ENCODE data around the gene ATL3.

DNA sequence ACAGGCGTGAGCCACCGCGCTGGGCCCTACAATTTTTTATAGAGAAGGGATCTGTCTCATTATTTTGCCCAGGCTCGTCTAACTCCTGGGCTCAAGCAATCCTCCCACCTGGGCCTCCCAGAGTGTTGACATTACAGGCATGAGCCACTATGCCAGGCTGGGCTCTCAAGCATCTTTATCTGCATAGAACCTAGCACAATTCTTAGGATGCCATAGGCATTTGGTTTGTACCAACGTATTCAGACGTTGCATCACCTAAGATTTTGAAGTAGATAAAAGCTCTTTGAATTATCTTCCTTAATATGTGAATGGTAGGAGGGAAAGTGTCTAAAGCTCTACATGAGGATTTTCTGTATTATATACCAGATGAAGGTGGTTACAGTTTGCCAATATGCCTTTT is 40.7 kb upstream of the ATL3 start:
- TF ChIP-seq, protein P1, sequence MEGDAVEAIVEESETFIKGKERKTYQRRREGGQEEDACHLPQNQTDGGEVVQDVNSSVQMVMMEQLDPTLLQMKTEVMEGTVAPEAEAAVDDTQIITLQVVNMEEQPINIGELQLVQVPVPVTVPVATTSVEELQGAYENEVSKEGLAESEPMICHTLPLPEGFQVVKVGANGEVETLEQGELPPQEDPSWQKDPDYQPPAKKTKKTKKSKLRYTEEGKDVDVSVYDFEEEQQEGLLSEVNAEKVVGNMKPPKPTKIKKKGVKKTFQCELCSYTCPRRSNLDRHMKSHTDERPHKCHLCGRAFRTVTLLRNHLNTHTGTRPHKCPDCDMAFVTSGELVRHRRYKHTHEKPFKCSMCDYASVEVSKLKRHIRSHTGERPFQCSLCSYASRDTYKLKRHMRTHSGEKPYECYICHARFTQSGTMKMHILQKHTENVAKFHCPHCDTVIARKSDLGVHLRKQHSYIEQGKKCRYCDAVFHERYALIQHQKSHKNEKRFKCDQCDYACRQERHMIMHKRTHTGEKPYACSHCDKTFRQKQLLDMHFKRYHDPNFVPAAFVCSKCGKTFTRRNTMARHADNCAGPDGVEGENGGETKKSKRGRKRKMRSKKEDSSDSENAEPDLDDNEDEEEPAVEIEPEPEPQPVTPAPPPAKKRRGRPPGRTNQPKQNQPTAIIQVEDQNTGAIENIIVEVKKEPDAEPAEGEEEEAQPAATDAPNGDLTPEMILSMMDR (conservative IDR thresholded peaks at IDR 0.05; ENCODE audit: low read depth, low read length), result no peak
- TF ChIP-seq RAD21 (IDR thresholded peaks at IDR 0.05; ENCODE audit: low read length) (no peak), CEBPB (IDR thresholded peaks at IDR 0.05; ENCODE audit: low read depth, low read length) (no peak), FOS (IDR thresholded peaks at IDR 0.05; ENCODE audit: low read depth, low read length) (no peak), RFX5 (IDR thresholded peaks at IDR 0.05; ENCODE audit: low read depth, low read length) (no peak), RCOR1 (IDR thresholded peaks at IDR 0.05; ENCODE audit: insufficient replicate concordance, low read length) (no peak), NFE2L2 (IDR thresholded peaks at IDR 0.05; ENCODE audit: low read depth, low read length) (no peak), POLR2A (IDR thresholded peaks at IDR 0.05; ENCODE audit: low read depth, low read length) (no peak), MXI1 (IDR thresholded peaks at IDR 0.05; ENCODE audit: borderline replicate concordance, low read depth, low read length) (no peak)
